DMS153 (cell line): Measurements from ENCODE around the gene HOXA6.
A peak's percentile ranks its signal among the peaks of the same experiment; 100 is the strongest.

Experiments used
- DNase-seq: peaks from one replicate; lab custom pipeline; 2025; lab: John Stamatoyannopoulos, UW

HOXA6 gene

DNA sequence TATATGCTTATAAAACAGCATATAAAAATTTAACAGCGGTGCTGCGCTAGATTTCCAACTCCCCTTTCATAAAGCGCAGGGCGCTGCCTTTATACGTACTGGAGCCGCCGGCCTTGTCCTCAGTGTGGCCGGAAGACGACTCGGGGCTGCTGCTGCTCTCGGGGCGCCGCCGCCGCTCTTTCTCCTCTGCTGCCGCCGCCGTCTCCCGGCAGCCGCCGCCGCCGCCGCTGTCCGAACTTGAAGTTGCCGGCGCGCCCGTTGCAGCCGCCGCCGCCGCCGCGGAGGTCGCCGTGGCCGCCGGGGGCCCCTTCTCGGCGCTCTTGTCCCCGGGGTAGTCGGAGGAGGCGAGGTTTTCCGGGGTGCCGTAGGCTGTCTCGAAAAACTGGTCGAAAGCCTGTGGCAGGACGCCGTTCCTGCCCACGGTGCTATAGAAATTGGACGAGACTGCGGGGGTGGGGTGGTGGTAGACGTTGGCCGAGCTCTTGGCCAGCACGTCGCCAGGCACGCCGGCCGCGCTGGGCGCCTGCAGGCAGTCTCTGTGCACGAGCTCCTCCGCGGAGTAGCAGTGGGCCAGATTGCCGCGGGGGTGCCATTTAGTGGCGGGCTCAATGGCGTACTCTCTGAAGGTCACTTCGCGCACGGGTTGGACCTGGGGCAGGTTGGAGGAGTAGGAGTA, 36.9 kb upstream of the HOXA6 start:
- peak; percentile 26 for DNase-seq

GRCh38 chr7:27183682-27184336, 36.2 kb upstream of the HOXA6 start:
- DNase-seq, result no peak

GRCh38 chr7:27182861-27183681, 35.5 kb upstream of the HOXA6 start:
- no peak for DNase-seq

GRCh38 chr7:27182285-27182841, 34.8 kb upstream of the HOXA6 start:
- DNase-seq, result no peak

- DNase-seq, result no peak
These were observed 34.3 kb upstream of the HOXA6 start for GRCh38 chr7:27181795-27182275.

- no peak for DNase-seq
These were observed 33.2 kb upstream of the HOXA6 start for GRCh38 chr7:27180431-27181420.

DNA sequence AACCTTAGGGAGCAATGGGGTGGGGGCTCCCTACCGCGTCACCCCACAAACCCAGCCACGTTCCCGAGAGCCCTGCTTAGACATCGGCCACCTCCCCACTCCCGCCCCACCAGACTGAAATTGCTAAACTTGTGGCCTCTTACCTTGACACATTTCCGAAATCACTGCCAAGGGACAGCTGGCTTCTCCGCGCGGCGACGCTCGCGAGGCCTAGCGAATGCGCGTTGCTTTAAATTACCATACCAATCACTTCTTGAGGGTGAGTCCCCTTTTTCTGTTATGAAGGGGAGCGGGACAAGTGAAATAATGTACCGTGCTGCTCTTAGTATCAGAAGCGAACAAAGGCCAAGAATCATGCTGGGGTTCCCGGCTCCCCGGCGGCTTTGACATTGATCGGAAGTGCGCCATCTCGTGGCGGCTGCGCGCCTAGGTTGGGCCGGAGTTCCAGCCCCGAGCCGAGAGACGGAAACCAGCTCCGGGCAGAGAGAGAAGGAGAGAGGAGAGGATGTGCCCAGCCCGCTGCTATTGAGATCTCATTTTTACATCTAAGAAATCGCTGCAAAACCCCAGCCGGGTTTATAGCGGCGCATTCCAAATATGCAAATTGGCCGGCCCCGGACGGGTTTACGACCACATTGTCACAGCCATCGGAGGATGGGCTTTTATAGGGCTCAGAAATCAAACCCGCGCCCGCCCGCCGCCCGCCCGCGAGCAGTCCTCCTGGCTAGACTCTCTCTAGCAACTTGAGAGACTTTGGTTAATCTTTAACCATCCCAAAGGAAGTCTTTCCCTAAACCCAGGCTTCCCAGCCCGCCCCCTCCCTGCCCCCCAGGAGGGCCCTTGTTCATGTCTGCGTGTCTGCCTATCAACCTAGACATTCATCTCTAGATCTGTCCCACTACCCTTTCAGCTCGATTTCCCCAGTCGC, 32.2 kb upstream of the HOXA6 start:
- peak; percentile 57 for DNase-seq

DNA sequence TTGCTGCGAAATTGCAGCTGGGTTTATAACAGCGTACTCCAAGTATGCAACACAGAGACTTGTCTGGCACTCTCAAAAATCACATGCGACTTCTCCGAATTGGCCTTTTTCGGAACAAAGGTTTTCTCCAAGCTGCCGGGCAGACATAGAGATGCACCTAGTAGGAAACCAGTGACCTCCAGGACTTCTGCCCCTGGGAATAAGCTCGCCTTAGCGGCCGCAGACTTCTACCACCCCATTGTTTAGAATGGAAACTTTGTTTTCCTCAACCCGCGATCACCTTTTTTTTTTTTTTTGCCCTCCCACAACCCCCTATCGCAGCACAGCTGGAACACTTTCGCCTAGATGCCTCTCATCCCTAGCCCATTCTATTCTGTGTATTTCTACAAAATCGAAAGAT, 31.5 kb upstream of the HOXA6 start:
- no peak for DNase-seq

GRCh38 chr7:27178366-27178765, 30.8 kb upstream of the HOXA6 start:
- no peak for DNase-seq

GRCh38 chr7:27177795-27178320, 30.3 kb upstream of the HOXA6 start:
- no peak for DNase-seq

DNA sequence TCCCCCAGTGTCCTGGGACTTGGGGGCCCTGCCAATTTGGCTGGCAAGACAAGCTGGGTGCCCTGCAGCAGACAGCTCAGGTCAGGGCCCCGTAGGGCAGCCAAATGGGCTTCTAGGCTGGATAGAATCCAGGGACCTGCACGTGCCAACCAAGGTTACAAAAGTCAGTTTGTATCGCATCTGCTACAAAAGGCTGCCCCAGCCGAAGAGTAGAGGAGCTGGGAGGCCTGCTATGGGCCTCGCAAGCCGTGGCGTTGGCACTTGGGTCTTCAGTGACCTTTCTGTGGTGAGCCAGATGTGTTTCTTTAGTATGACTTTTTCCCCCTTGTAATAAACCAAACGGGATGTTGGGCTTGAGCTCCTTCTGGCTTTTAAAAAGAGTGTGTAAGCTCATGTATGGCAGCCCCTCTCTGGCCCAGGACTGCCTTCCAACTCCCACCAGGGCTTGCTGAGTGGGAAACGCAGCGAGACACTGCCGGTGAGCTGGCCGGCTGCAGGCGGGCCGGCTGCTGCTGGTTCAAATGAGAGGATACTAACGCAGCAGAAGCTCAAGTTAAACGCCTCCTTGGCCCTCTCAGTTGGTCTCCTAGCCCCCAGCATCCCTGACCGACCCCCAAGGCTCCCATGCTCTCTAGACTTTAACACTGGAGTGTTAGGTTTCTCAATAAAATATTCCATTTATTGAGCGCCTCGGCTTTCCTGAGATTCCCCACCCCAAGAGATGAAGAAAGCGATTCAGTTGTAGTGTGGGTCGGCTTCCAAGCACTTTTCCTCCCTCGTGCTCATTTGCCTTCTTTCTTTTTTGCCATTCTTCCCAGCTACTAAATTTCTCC, 29.6 kb upstream of the HOXA6 start:
- DNase-seq, result no peak

GRCh38 chr7:27176524-27176845, 28.9 kb upstream of the HOXA6 start:
- no peak for DNase-seq

DNA sequence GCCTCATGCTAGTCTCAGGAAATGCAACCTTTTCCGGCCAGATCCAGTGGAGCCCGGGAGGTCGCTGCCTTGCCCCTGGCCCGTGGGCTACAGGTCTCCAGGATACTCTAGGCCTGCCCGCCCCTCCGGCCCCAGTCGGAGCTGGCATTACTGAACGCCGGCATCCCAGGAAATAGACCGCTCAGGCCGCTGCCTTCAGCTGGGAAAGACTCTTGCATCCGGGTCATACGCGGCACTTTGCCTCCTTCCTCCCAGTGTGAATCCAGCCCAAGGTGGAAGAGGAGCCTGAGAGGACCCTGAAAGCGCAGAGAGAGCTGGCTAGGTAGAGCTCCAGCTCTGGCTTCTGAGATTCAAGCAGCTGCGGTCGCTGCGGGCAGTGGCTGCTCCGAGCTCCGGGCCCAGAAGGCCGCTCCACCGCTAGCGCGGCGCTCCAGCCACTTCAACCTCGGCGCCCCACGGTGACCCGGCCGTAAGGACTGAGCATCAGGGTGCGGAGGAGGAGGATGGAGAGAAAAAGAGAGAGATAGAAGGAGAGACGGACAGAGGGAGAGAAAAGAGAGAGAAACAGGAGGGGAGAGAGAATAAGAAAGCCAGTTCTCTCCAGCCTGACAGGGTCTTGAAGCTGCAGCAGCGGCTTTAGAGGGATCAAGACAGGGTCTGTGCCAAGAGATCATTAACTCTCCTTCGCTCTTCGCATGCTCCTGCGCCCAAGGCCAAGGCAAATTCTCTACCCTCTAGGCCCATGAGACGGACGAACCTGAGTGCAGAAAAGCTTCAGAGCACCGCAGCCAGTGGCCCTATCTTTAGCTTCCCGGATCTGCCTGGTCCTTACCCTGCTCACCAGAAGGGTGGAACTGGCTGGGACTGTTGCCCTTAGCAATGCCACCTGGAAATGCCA, 28.3 kb upstream of the HOXA6 start:
- no peak for DNase-seq

GRCh38 chr7:27174874-27175625, 27.5 kb upstream of the HOXA6 start:
- no peak for DNase-seq

DNA sequence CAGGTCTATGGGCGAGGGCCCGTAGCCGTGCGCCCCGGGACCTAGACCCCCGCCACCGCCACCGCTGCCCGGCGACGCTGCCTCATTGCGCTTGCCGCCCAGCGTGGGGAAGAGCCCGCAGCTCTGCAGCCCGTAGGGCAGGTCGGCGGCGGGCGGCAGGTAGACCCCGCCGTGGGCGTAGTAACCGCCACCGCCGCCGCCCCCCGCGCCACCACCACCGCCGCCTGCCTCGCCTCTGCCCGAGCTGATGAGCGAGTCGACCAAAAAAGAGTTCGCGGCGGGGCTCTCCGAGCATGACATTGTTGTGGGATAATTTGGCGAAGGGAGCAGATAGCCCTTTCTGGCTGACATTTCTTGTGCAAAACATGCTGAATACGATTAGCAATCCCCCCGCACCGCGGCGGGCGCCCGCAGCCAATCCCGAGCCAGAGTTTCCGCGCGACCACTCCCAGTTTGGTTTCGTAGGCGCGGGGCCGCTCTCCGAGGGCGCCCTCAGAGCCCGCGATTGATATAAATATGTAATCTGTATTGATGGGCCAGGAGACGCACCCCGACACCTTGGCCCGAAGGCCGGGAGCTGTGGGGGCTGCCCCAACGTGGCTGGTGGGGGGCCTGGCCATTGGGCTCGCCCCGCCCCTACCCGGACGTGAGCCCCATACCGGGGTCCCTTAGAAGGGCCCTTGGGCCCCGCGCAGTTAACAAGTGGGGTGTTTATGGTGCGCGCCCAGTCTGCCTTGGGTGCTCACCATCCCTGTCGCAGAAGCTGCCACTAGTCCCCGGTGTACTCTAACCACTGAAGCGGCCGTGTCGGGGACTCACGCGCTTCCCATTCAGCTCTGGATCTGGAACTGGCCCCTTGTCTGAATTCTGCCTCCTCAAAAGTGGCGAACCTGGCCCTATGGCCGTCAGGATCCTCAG, 26.6 kb upstream of the HOXA6 start, which contains the start of gene HOXA10:
TSS of gene HOXA10 (minus strand) at position 365 of the 918 bp plus-strand sequence. CDS start at position 351, 14 bp downstream.
- DNase-seq, result no peak

DNA sequence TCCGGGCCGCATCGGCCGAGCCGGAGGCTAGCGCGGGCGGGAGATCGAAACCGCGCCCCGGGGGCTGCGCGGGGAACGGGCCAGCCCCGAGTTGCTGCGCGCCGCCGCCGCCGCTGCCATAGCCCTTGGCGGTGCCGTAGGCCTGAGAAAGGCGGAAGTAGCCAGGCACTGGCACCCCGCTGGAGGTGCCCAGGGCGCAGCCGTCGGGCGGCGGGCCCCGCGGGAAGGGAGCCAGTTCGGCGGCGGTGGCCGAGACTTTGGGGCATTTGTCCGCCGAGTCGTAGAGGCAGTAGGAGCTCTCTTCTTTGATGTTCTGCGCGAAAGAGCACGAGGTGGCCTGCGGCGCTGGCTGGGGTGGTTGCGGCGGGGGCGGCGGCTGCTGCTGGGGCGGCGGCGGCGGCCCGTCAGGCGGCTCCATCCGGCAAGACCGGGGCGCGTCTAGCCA, 26.0 kb upstream of the HOXA6 start:
- DNase-seq, result peak; percentile 52
